Endothelial cell (in vitro differentiated cells): ENCODE results near the gene ZFP90. TPM values are rescaled to one million over a fixed set of nuclear protein-coding genes. Genes with fewer than 3 reads are reported as not detected.

Experiments
- DNase-seq: peaks from one replicate; pipeline ENCODE4 v3.0.0; 2021; ENCODE audit warnings: low spot score
- H3K27ac Mint-ChIP-seq: one replicate; pipeline ENCODE4 v1.8.0; 2021; ENCODE audit warnings: mixed read lengths, inconsistent platforms; ENCODE audit not compliant: unreplicated experiment
- H3K27me3 Mint-ChIP-seq: one replicate; pipeline ENCODE4 v1.8.0; 2021; ENCODE audit warnings: mild to moderate bottlenecking, moderate library complexity, mixed read lengths, inconsistent platforms; ENCODE audit not compliant: unreplicated experiment
- H3K36me3 Mint-ChIP-seq: one replicate; pipeline ENCODE4 v1.8.0; 2021; ENCODE audit warnings: mild to moderate bottlenecking, low read depth, mixed read lengths, inconsistent platforms; ENCODE audit not compliant: unreplicated experiment
- H3K4me1 Mint-ChIP-seq: one replicate; pipeline ENCODE4 v1.8.0; 2021; ENCODE audit warnings: mild to moderate bottlenecking, mixed read lengths, inconsistent platforms; ENCODE audit not compliant: unreplicated experiment
- H3K4me3 Mint-ChIP-seq: one replicate; pipeline ENCODE4 v1.8.0; 2021; ENCODE audit warnings: mild to moderate bottlenecking, mixed read lengths, inconsistent platforms; ENCODE audit not compliant: unreplicated experiment
- H3K9me3 Mint-ChIP-seq: one replicate; pipeline ENCODE4 v1.8.0; 2021; ENCODE audit warnings: mixed read lengths, inconsistent platforms; ENCODE audit not compliant: unreplicated experiment
- CTCF ChIP-seq: fragments of 200-600 bp; sonication (generic); IDR thresholded peaks from one replicate; pipeline ENCODE4 v1.5.0; 2021; ENCODE audit warnings: antibody characterized with exemption; ENCODE audit not compliant: unreplicated experiment
- total RNA-seq: library from RNA; stranded (reverse); fragmentation: NEBNext Ultra II Directional; extraction: Animal tissue kit (Norgen Biotek cat#: 25700); gene quantifications from one replicate; pipeline ENCODE4 v1.2.1, GENCODE V29; 2021; ENCODE audit not compliant: unreplicated experiment

The ZFP90 gene
- total RNA-seq, 1 donor from 2014 or later: 35.6 TPM

- Mint-ChIP-seq H3K36me3 (no peaks in the 10 kb centered on the region), H3K9me3 (no peaks in the 10 kb centered on the region), H3K4me3 (no peak overlapping the region), H3K27ac (no peak overlapping the region), H3K27me3 (peaks cover 6% of the 10 kb centered on the region), H3K4me1 (peaks cover 4% of the 10 kb centered on the region)
- no peak for TF ChIP-seq CTCF
- DNase-seq: no peak
Measured at GRCh38 chr16:68499006-68499405, 40.1 kb upstream of the ZFP90 start.

- no peaks in the 10 kb centered on the region for H3K36me3 Mint-ChIP-seq
- no peaks in the 10 kb centered on the region for H3K9me3 Mint-ChIP-seq
- no peak for DNase-seq
- no peak overlapping the region for H3K27ac Mint-ChIP-seq
- no peak for TF ChIP-seq CTCF
- H3K4me3 Mint-ChIP-seq: no peak overlapping the region
- peaks cover 4% of the 10 kb centered on the region for H3K4me1 Mint-ChIP-seq
- H3K27me3 Mint-ChIP-seq: peaks cover 4% of the 10 kb centered on the region
Measured at GRCh38 chr16:68503334-68503733, 35.8 kb upstream of the ZFP90 start.

GRCh38 chr16:68504066-68504465 is 35.0 kb upstream of the ZFP90 start:
- H3K4me1 Mint-ChIP-seq: peaks cover 2% of the 10 kb centered on the region
- H3K27ac Mint-ChIP-seq: no peak overlapping the region
- no peak for DNase-seq
- no peaks in the 10 kb centered on the region for H3K9me3 Mint-ChIP-seq
- no peak overlapping the region for H3K4me3 Mint-ChIP-seq
- TF ChIP-seq CTCF: no peak
- H3K36me3 Mint-ChIP-seq: no peaks in the 10 kb centered on the region
- peaks cover 3% of the 10 kb centered on the region for H3K27me3 Mint-ChIP-seq

- TF ChIP-seq CTCF: no peak
- H3K36me3 Mint-ChIP-seq: no peaks in the 10 kb centered on the region
- peaks cover 3% of the 10 kb centered on the region for H3K27me3 Mint-ChIP-seq
- H3K4me1 Mint-ChIP-seq: no peaks in the 10 kb centered on the region
- H3K9me3 Mint-ChIP-seq: no peaks in the 10 kb centered on the region
- no peak overlapping the region for H3K27ac Mint-ChIP-seq
- H3K4me3 Mint-ChIP-seq: no peak overlapping the region
- DNase-seq: no peak
Measured at GRCh38 chr16:68506331-68507053, 32.6 kb upstream of the ZFP90 start.

- no peak for DNase-seq
- Mint-ChIP-seq H3K27ac (no peak overlapping the region), H3K4me3 (no peak overlapping the region), H3K4me1 (no peaks in the 10 kb centered on the region), H3K36me3 (no peaks in the 10 kb centered on the region), H3K9me3 (no peaks in the 10 kb centered on the region), H3K27me3 (no peaks in the 10 kb centered on the region)
- TF ChIP-seq CTCF: no peak
Measured at GRCh38 chr16:68508013-68508412, 31.1 kb upstream of the ZFP90 start.
